ENCODE data around the gene VPS26B. TPM values are rescaled to one million over a fixed set of nuclear protein-coding genes. Genes with fewer than 3 reads are reported as not detected.
"Not testable (repeated sequence)": the region's sequence is repeated elsewhere in the genome, so short reads cannot be mapped to it uniquely, and the experiment has no call there.

VPS26B gene
- polyA plus RNA-seq, 10 donors: 26.6 to 39.4 (median 30.3) TPM

DNA sequence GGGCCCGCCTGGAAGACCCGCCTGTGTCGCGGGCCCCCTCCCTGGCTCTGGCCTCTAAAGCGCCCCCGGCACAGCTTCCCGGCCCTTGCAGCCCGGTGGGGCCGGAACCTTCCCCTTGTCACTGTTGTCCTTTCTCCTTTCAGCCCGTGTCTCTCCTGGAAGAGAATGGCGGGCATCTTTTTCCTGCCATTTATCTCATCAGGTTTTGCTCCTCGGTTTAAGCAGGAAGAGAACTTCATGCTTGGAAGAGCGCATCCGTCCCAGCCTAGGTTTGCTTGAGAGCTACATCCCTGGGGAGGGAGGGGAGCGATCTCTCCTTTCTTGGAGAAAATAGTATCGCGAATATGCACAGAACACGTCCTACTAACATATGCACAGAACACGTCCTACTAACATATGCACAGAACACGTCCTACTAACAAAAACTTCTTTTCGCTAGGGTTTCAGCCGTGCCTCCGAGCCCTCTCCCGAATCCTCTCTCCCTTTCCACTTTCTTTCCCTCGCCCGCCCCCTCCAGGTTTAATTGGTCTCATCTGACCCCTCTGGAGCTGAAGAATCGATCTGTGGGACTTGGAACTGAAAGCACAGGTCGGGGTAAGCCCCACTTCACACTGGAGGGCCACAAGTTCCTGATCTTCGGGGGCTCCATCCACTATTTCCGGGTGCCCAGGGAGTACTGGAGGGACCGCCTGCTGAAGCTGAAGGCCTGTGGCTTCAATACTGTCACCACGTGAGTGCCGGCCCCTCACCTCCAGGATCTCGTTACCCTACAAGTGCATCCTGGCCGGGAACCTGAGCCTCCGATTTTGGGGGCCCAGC lies 52.9 kb downstream of the VPS26B start:
- peak in 1 of 3 donors; percentile 31 for DNase-seq

DNA sequence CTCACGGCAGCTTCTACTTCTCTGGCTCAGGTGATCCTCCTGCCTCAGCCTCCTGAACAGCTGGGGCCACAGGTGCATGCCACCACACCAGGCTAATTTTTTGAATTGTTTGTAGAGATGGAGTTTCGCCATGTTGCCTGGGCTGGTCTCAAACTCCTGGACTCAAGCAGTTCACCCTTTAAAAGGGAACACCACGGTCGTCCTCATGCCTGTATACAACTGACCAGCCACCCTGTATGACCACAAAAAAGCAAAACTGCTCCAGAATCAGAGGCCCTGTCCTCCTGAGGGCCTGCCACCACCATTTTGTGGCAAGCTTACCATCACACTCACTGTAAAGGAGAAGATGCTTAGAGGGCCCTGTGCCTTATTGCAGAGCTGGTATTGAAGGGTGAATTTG lies 53.9 kb downstream of the VPS26B start:
- no peak for DNase-seq

DNA sequence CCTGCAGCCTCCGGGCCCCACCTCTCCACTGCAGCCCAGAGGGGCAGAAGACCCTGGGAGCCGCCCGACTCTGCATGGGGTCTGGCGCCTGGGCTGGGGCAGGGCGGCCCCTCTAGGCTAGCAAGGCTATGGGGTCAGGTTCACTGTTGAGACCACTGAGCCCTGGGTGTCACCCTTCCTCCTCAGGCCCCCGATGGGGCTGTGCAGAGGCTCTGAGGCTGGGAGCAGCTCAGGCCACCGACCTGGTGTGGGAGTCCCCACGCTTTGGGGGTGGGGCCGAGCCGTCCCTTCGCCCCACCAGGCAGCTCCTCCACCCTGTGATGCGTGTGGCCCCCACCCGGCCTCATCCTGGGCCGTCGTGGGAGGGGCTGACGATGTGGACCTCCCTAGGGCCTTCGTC lies 57.2 kb downstream of the VPS26B start:
- DNase-seq: not testable (repeated sequence)

DNA sequence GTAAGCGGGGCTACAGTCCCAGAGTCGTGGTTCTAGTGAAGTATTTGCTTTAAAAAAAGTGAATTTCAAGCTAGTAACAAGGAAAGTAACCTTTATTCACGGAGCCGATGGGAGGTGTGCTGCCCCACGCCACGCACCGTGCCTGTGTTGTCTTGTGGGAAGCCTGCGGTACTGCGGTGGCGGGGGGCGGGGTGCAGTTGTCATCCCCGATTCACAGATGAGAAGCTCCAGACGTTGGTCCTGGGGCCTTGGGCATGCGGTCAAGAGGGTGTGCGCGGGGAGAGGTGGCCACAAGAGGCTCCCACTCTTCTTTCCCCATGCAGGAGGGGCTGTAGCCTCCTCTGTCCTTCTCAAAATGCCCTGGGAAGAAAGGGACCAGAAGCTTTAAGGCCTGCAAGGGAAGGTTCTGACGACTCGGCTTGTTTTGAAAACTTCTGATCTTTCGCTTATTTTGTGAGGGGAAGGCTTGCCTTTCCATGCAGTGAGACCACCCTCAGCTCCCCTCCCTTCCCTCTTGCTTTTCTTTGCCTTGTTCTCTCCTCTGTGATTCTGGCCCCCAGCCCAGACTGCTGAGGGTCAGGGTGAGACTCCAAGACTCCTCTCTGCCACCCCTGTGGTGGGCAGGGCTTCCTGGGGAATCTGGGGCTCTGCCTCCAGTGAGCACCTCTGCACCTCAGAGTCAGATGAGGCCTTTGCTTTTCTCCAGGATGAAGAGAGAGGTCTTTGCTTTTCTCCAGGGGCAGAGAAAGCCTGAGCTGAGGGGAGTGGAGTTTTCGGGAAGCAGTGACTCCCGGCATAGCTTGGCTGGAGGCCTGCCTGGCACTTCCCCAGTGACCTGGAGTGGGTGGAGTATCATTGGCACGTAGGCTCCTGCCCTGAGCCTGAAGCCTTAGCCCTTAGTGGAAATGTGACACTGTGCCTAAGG lies 57.9 kb downstream of the VPS26B start:
- DNase-seq: no peak

DNA sequence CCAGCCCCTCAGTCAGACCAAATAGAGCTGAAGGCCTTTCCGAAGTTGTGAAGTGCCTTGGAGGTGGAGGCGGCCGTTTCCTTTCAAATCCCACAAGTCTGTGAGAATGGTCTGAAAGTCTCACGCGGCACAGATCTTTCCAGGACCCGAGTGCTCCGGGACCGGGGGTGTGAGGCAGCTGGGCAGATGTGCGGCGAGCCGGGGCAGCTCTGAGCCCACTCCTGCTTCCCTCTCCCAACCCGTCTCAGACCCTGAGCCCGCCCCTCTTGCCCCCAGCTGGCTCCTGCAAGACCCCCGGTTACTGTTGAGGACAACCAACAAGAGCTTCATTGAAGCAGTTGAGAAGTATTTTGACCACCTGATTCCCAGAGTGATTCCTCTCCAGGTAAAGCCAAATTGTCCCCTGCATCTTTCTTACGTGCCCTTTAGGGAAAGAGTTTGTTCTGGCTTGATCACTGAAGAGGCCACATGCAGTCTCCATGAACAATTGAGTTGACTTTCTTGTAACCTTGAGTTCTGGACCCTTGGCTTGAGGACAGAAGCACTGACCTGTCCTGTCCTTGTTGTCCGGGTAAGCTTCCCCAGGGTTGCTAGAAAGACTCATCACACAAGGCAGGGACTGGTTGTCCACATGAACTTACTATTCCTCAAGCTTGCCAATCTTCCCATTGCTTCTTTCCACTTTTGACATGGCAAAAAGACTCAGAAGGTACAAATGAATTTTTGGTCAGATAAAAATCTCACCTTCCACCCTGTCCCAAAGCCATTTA lies 59.2 kb downstream of the VPS26B start:
- no peak for DNase-seq

DNA sequence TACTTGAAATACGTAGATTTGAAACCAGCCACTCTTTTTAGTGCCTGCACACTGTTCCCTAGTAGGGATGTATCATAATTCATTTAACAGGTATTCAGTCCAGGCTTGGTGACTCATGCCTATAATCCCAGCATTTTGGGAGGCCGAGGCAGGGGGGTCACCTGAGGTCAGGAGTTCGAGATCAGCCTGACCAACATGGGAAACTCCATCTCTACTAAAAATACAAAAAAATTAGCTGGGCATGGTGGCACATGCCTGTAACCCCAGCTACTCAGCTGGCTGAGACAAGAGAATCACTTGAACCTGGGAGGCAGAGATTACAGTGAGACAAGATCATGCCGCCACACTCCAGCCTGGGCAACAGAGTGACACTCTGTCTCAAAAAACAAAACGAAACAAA lies 59.9 kb downstream of the VPS26B start:
- DNase-seq: not testable (repeated sequence)

DNA sequence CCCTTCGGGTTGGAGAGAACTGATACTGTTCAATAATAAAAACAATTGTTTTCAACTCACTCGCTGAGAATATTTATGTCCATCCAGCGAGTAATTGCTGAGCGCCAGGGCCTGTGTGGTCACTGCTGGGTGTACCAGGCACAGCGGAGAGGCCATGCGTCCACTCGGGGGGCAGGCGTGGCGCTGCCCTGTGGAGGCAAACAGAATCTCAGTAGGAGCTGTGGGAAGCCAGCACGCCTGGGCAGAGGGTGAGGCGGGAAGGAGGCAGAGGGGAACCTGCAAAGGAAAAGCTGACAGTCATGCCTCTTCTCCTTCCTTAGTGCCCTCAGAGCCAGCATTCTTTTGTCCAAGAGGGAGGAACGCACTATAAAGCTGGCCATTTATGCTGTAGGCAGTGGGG lies 63.1 kb downstream of the VPS26B start:
- DNase-seq: no peak

DNA sequence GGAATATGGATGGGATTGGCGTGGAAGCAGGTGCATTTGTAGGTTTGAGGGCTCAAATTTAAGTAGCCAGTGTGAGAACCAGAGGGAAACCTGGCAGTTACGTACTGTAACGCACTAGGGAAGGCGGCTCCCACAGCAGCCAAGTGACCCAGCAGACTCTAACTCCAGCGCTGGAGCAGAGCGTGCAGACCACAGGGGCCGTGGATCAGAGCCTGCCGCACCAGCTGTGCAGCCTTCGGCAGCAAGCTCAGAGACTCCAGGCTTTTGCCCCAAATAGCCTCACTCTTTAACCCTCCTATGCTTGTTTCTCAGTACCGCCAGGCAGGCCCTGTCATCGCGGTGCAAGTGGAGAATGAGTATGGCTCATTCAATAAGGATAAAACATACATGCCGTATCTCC lies 64.0 kb downstream of the VPS26B start:
- DNase-seq: no peak

DNA sequence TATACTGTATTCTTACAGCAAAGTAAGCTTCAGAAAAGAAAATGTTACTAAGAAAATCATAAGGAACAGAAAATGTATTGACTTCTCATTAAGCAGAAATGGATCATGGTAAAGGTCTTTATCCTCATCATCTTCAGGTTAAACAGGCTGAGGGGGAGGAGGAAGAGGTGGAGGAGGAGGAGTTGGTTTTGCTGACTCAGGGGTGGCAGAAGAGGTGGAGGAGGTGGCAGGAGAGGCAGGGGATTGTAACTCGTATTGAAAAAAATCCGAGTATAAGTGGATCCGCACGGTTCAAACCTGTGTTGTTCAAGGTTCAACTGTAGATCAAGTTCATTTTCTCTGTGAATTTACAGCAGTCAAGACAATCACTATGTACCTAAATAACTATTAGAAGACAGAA lies 64.7 kb downstream of the VPS26B start:
- no peak for DNase-seq

DNA sequence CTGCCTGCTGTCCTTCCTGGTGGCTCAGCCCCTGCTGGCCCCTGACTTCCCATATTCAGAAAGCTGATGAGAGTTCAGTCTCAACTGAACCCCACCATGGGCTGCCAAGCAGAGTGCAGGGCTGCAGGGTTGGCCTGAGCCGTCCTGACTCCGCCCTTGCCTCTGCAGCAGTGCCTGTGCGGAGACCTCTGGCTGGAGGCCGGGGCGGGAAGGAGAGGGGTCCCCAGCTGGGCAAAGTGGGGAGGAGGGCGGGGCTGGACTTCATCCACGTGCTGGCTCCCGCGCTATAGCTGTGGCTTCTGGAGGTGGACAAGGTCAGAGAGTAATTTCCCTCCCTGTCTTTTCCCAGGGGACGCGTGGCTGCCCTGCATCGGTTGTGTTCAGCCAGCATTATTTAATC lies 65.3 kb downstream of the VPS26B start:
- DNase-seq: peak in 2 of 3 donors; percentile 34 to 59

DNA sequence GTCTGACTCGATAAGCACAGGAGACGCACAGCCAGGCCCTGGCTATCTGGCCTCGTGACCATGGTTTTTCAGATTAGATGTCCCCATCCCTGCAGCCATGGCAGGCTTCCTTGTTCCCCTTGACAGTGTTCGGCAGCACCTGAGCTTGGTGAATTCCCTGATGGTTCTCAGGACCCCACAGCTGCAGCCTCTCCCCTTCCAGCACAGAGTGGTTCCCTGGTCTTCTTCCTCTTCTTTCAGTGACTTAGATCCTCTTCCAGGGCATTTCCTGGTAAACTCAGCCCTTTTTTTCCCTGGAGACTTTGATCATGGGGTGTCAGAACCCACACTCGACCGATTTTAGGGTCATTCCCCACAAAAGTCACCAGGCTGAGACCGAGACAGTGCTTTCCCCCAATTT lies 66.2 kb downstream of the VPS26B start:
- no peak for DNase-seq

DNA sequence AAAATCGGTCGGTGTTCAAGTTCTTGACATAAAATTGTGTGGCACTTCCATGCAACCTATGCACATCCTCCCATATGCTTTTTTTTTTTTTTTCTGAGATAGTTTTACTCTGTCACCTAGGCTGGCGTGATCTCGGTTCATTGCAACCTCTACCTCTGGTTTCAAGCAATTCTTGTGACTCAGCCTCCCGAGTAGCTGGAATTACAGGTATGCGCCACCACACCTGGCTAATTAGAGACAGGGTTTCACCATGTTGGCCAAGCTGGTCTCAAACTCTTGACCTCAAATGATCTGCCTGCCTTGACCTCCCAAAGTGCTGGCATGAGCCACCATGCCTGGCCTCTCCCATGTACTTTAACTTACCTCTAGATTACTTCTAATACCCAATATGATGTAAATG lies 66.7 kb downstream of the VPS26B start:
- DNase-seq: no peak

DNA sequence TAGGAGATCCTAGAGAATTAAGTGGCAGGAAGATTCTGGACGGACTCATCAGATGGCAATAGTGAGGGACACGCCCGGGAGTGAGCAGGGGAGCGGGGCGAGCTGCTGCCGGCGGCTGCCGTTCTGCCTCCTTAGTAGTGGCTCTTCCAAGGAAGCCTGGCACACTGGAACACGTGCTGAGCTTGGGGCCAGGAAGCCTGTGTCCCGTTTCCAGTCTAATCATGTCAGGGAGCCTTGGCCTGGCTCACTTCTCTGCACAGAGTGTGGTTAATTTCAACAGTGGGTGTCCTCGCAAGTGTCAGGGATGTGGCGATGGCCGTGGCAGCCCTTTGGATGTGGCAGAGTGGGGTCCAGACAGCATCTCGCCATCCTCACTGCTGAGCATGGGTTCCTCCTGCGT lies 68.2 kb downstream of the VPS26B start:
- DNase-seq: no peak

DNA sequence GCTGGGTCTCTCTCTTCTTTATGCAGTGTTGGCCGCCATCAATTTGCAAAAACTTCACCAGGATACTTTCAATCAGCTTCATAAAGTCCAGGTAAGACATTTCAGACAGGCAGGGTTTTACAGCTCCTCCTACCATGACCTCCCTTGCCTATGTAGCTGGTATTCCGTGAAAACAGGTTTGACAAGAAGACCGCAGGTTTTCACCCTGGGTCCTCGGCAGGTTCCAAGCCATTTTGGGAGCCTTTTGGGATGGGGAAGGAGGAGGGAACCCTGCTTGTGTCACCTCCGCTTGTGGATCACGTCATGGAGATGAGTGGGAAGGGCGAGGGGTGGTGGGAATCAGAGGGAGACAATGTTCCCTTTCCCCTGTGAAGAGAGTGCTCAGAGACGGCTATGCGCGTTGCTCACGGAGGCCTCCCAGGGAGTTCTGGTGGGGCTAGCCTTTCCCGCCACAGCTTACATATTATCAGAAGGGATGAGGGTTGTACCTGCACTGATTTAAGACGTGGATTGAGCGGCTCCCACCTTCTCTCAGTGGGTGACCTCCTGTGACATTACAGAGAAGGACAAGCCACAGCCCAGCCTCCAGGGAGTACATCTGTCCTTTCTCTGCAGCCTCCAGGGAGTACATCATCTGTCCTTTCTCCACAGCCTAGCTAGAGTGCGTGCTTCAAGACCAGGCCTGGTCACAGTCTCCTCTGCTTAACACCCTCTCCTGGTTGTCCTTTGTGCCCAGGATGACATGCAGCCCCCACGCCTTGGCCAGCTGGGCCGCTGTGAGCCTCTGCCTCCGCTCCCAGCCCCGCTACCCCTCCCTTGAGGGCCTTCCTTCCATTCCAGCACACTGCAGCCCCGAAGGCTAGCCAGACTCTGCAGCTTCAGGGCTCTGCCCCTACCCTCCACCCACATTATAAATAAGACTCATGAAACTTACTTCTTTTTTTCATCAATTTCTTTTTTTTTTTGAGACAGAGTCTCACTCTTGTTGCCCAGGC lies 68.9 kb downstream of the VPS26B start:
- no peak for DNase-seq

DNA sequence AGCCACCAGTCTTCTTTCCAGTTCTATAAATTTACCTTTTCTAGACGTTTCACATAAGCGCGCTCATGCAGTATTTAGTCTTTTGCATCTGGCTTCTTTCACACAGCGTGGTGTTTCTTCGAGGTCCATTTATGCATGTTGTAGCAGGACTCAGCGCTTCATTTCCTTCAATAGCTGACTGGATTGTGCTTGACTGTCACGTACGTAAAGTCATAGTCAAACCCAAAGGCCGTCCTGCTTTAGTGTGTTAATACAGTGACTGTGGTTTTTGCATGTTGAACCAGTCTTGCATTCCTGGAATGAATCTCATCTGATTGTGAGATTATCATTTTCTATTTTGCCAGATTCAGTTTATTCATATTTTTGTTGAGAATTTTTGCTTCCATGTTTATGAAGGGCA lies 70.2 kb downstream of the VPS26B start:
- DNase-seq: no peak

Other genes starting within 250 kb of the VPS26B start
- 100 to 1,000 TPM; 103 to 158 (median 127) TPM for gene JAM3, start 155.6 kb upstream of the VPS26B start, polyA plus RNA-seq (ENCODE audit: insufficient read length in 10 of 10)
- gene NCAPD3, start 704 bp upstream of the VPS26B start, polyA plus RNA-seq (ENCODE audit: insufficient read length in 10 of 10): 10 to 100 TPM; 11.3 to 19.8 (median 15.8) TPM
- 10 to 100 TPM; 30.3 to 37.3 (median 33.1) TPM for gene THYN1, start 28.7 kb downstream of the VPS26B start, polyA plus RNA-seq (ENCODE audit: insufficient read length in 10 of 10)
- 10 to 100 TPM; 16.1 to 25.0 (median 21.3) TPM for gene ACAD8, start 28.9 kb downstream of the VPS26B start, polyA plus RNA-seq (ENCODE audit: insufficient read length in 10 of 10)
- under 1 TPM in 6 of 10 donors, not detected in 4; 0.05 to 0.26 (median 0.11) TPM for gene GLB1L3, start 51.7 kb downstream of the VPS26B start, polyA plus RNA-seq (ENCODE audit: insufficient read length in 10 of 10)
- 1 to 10 TPM in 2 of 10 donors, under 1 TPM in 8; 0.50 to 1.2 (median 0.71) TPM for gene GLB1L2, start 107.3 kb downstream of the VPS26B start, polyA plus RNA-seq (ENCODE audit: insufficient read length in 10 of 10)
- gene B3GAT1, start 187.6 kb downstream of the VPS26B start, polyA plus RNA-seq (ENCODE audit: insufficient read length in 10 of 10): under 1 TPM; 0.19 to 0.48 (median 0.29) TPM